Measurements from ENCODE around the gene ATP1A1. TPM values are rescaled to one million over a fixed set of nuclear protein-coding genes. Genes with fewer than 3 reads are reported as not detected.

The ATP1A1 gene
- total RNA-seq, 3 donors from 2014 or later (not counting 1 experiment from before 2014, with no cell fraction given): 134 to 144 (median 140) TPM

- H3K36me3 ChIP-seq (ENCODE audit: control insufficient read depth, insufficient read depth, low read length): no peaks in the 10 kb centered on the region
- Mint-ChIP-seq H3K27me3 (ENCODE audit: low read depth in 2 of 2) (peaks cover 4 to 6% of the 10 kb centered on the region in 2 donors), H3K9me3 (no peaks in the 10 kb centered on the region), H3K27ac (no peak overlapping the region), H3K4me3 (no peak overlapping the region), H3K36me3 (no peaks in the 10 kb centered on the region), H3K4me1 (no peaks in the 10 kb centered on the region)
- H3K4me1 ChIP-seq (ENCODE audit: control insufficient read depth, insufficient read depth, low read length): no peaks in the 10 kb centered on the region
- 53% methylated on average over 2 of the region's 2 CpGs for WGBS (ENCODE audit: insufficient coverage)
- ATAC-seq: peak in 1 of 3 donors; percentile 35
- no peak overlapping the region for H3K27ac ChIP-seq (ENCODE audit: low read length)
- TF ChIP-seq CTCF (IDR thresholded peaks at IDR 0.05): no peak
- H3K9me3 ChIP-seq (ENCODE audit: control insufficient read depth, insufficient read depth, low read length): no peaks in the 10 kb centered on the region
- H3K27me3 ChIP-seq (ENCODE audit: control insufficient read depth, insufficient read depth, low read length): no peaks in the 10 kb centered on the region
- intact Hi-C loops (cut with micrococcal nuclease): no loop called here
- H3K4me3 ChIP-seq (ENCODE audit: low read length): no peak overlapping the region
- DNase-seq: peak in 1 of 2 donors; percentile 86
These were observed 27.2 kb upstream of the ATP1A1 start for GRCh38 chr1:116345843-116346242.

- H3K27me3 Mint-ChIP-seq (ENCODE audit: low read depth in 2 of 2): peaks cover 4 to 11% of the 10 kb centered on the region in 2 donors
- H3K27ac Mint-ChIP-seq: no peak overlapping the region
- H3K27ac ChIP-seq (ENCODE audit: low read length): no peak overlapping the region
- WGBS (ENCODE audit: insufficient coverage): 66% methylated on average over 3 of the region's 4 CpGs
- ATAC-seq (no peak), DNase-seq (peak in 1 of 2 donors; percentile 53)
- no peaks in the 10 kb centered on the region for H3K9me3 Mint-ChIP-seq
- no peaks in the 10 kb centered on the region for H3K36me3 ChIP-seq (ENCODE audit: control insufficient read depth, insufficient read depth, low read length)
- peaks cover 0 to 1% of the 10 kb centered on the region in 2 donors for H3K4me1 Mint-ChIP-seq
- H3K4me1 ChIP-seq (ENCODE audit: control insufficient read depth, insufficient read depth, low read length): no peaks in the 10 kb centered on the region
- no peaks in the 10 kb centered on the region for H3K36me3 Mint-ChIP-seq
- H3K27me3 ChIP-seq (ENCODE audit: control insufficient read depth, insufficient read depth, low read length): no peaks in the 10 kb centered on the region
- no peak overlapping the region for H3K4me3 ChIP-seq (ENCODE audit: low read length)
- H3K4me3 Mint-ChIP-seq: no peak overlapping the region
- TF ChIP-seq CTCF (IDR thresholded peaks at IDR 0.05): no peak
- no peaks in the 10 kb centered on the region for H3K9me3 ChIP-seq (ENCODE audit: control insufficient read depth, insufficient read depth, low read length)
- intact Hi-C loops (cut with micrococcal nuclease): no loop called here
These were observed 25.9 kb upstream of the ATP1A1 start for GRCh38 chr1:116346943-116347673.

- intact Hi-C loops (cut with micrococcal nuclease): no loop called here
- Histone ChIP-seq H3K4me3 (ENCODE audit: low read length) (no peak overlapping the region), H3K27ac (ENCODE audit: low read length) (no peak overlapping the region), H3K4me1 (ENCODE audit: control insufficient read depth, insufficient read depth, low read length) (no peaks in the 10 kb centered on the region), H3K36me3 (ENCODE audit: control insufficient read depth, insufficient read depth, low read length) (no peaks in the 10 kb centered on the region), H3K9me3 (ENCODE audit: control insufficient read depth, insufficient read depth, low read length) (no peaks in the 10 kb centered on the region), H3K27me3 (ENCODE audit: control insufficient read depth, insufficient read depth, low read length) (no peaks in the 10 kb centered on the region)
- no peak for ATAC-seq
- 78% methylated on average over 1 of the region's 2 CpGs for WGBS (ENCODE audit: insufficient coverage)
- no peak for DNase-seq
- Mint-ChIP-seq H3K4me3 (no peak overlapping the region), H3K9me3 (no peaks in the 10 kb centered on the region), H3K27me3 (ENCODE audit: low read depth in 2 of 2) (peaks cover 4 to 14% of the 10 kb centered on the region in 2 donors), H3K36me3 (no peaks in the 10 kb centered on the region), H3K4me1 (peaks cover 0 to 5% of the 10 kb centered on the region in 2 donors), H3K27ac (no peak overlapping the region)
- TF ChIP-seq CTCF (IDR thresholded peaks at IDR 0.05): no peak
These were observed 25.3 kb upstream of the ATP1A1 start for GRCh38 chr1:116347696-116348095.

Data from natural killer cell (primary cell).